B cell (primary cell): ENCODE measurements around the gene RNU4-1. TPM values are rescaled to one million over a fixed set of nuclear protein-coding genes. Genes with fewer than 3 reads are reported as not detected.
"Not testable (repeated sequence)": the region's sequence is repeated elsewhere in the genome, so short reads cannot be mapped to it uniquely, and the experiment has no call there.

ENCODE experiments used
- ATAC-seq: fragments of 200-7000 bp; cut with Tn5 transposase; one replicate; pipeline ENCODE4 v1.10.0; 2021; ENCODE audit warnings: low read depth, mild to moderate bottlenecking, moderate number of reproducible peaks, moderate library complexity
- CTCF ChIA-PET: fragments of 350-600 bp; sonication (Branson Sonifier 250); formaldehyde crosslinking; loops from one replicate; lab custom pipeline; 2021; ENCODE audit warnings: antibody characterized with exemption, inconsistent platforms; lab: Charles Lee
- POLR2A ChIA-PET: fragments of 350-600 bp; sonication (Branson Sonifier 250); formaldehyde crosslinking; loops from one replicate; lab custom pipeline; 2021; ENCODE audit warnings: antibody characterized with exemption; lab: Charles Lee
- DNase-seq: peaks from one replicate; pipeline ENCODE4 v3.0.0; 2013
- H2AFZ ChIP-seq: 2 replicates; pipeline ENCODE4 v1.6.1; 2012; ENCODE audit warnings: mild to moderate bottlenecking, low read depth, low read length; ENCODE audit not compliant: insufficient read depth, poor library complexity, severe bottlenecking
- H3K27ac ChIP-seq, 2 donors: 1 replicate in 1 of 2; 2 replicates in 1 of 2; pipeline ENCODE4 v1.5.1; 2012 to 2013; ENCODE audit warnings: low read length in 2 of 2, mild to moderate bottlenecking in 2 of 2, moderate library complexity in 1 of 2
- H3K27me3 ChIP-seq, 4 experiments: fragments of 200-600 bp in 1 of 4; sonication (generic) in 1 of 4; replicated peaks in 1 of 4; 1 replicate in 2 of 4; 2 replicates in 2 of 4; pipeline versions ENCODE4 v1.6.1 to v1.7.0; 2013 to 2016; ENCODE audit warnings: low read length in 3 of 4, mild to moderate bottlenecking in 2 of 4, mixed read lengths in 1 of 4, moderate library complexity in 1 of 4; ENCODE audit not compliant: insufficient read depth in 4 of 4, control insufficient read depth in 3 of 4; ENCODE audit errors: control extremely low read depth in 1 of 4
- H3K36me3 ChIP-seq, 2 experiments: replicated peaks in 1 of 2; 1 replicate in 1 of 2; 2 replicates in 1 of 2; pipeline versions ENCODE4 v1.6.1 to v1.7.1; 2013; ENCODE audit warnings: low read length in 1 of 2; ENCODE audit not compliant: insufficient read depth in 2 of 2, control insufficient read depth in 1 of 2; ENCODE audit errors: control extremely low read depth in 1 of 2, extremely low read depth in 1 of 2
- H3K4me1 ChIP-seq, 2 donors: fragments of 200-600 bp in 1 of 2; sonication (generic) in 1 of 2; 1 replicate in 1 of 2; 2 replicates in 1 of 2; pipeline versions ENCODE4 v1.5.1 to v1.6.1; 2013 to 2017; ENCODE audit warnings: low read length in 2 of 2; ENCODE audit not compliant: control insufficient read depth in 2 of 2, insufficient read depth in 2 of 2
- H3K4me2 ChIP-seq: replicated peaks from 2 replicates; pipeline ENCODE3; 2012; ENCODE audit warnings: mild to moderate bottlenecking, low read depth, low read length; ENCODE audit not compliant: poor library complexity, severe bottlenecking
- H3K4me3 ChIP-seq, 5 experiments: fragments of 200-600 bp in 1 of 5; sonication (generic) in 1 of 5; 1 replicate in 3 of 5; 2 replicates in 2 of 5; pipeline versions ENCODE4 v1.5.1 to v1.7.0; 2011 to 2016; ENCODE audit warnings: low read length in 4 of 5, mild to moderate bottlenecking in 4 of 5, low read depth in 2 of 5, control low read depth in 1 of 5, moderate library complexity in 1 of 5; ENCODE audit not compliant: insufficient read depth in 1 of 5; ENCODE audit errors: control extremely low read depth in 1 of 5, extremely low read depth in 1 of 5
- H3K79me2 ChIP-seq: fragments of 200-600 bp; sonication (generic); one replicate; pipeline ENCODE4 v1.6.0; 2016; ENCODE audit warnings: low read length; ENCODE audit not compliant: control insufficient read depth, insufficient read depth
- H3K9ac ChIP-seq: fragments of 200-600 bp; sonication (generic); 2 replicates; pipeline ENCODE4 v1.6.1; 2017; ENCODE audit warnings: mild to moderate bottlenecking, low read length, moderate library complexity
- H3K9me3 ChIP-seq, 3 donors: one replicate each; pipeline versions ENCODE4 v1.6.1 to v1.7.1; 2013; ENCODE audit warnings: low read length in 2 of 3; ENCODE audit not compliant: control insufficient read depth in 2 of 3, insufficient read depth in 1 of 3; ENCODE audit errors: control extremely low read depth in 1 of 3
- H4K20me1 ChIP-seq: 2 replicates; pipeline ENCODE4 v1.6.0; 2012; ENCODE audit warnings: mild to moderate bottlenecking, low read length; ENCODE audit not compliant: insufficient read depth, control insufficient read depth, poor library complexity, severe bottlenecking
- H3K27ac Mint-ChIP-seq: one replicate; pipeline ENCODE4 v1.8.0; 2021; ENCODE audit warnings: mixed read lengths
- H3K27me3 Mint-ChIP-seq: one replicate; pipeline ENCODE4 v1.8.0; 2021; ENCODE audit warnings: mixed read lengths
- H3K4me1 Mint-ChIP-seq: one replicate; pipeline ENCODE4 v1.8.0; 2021; ENCODE audit warnings: mixed read lengths
- H3K4me3 Mint-ChIP-seq: one replicate; pipeline ENCODE4 v1.8.0; 2021; ENCODE audit warnings: mixed read lengths
- H3K9me3 Mint-ChIP-seq: one replicate; pipeline ENCODE4 v1.8.0; 2022; ENCODE audit warnings: mixed read lengths; ENCODE audit not compliant: insufficient read depth
- EZH2 ChIP-seq: IDR thresholded peaks from 2 replicates; pipeline ENCODE4 v1.6.1; 2012; ENCODE audit warnings: borderline replicate concordance, low read depth, mild to moderate bottlenecking, moderate library complexity, low read length; ENCODE audit not compliant: insufficient read depth, poor library complexity, severe bottlenecking
- WGBS: methylation state at CpG from one replicate; pipeline ENCODE4 v1.1.5; 2013; ENCODE audit warnings: missing lambda C conversion rate; ENCODE audit not compliant: insufficient coverage; 5-methylcytosine and 5-hydroxymethylcytosine counted together
- intact Hi-C: fragments of 100-400 bp; cut with micrococcal nuclease; formaldehyde crosslinking; loops from one replicate; pipeline ENCODE4 v1.10.0; 2022
- polyA plus RNA-seq: library from polyadenylated mRNA; depleted of rRNA; stranded (reverse); fragments of >200 nt; gene quantifications from 2 replicates; pipeline ENCODE4 v1.2.3, GENCODE V29; 2012
- small RNA-seq: library from RNA; depleted of rRNA; stranded (forward); fragments of <200 nt; gene quantifications from one replicate; pipeline ENCODE3, GENCODE V24; 2012; ENCODE audit warnings: low replicate concordance, low read depth; ENCODE audit not compliant: insufficient read length
- total RNA-seq, 2 donors: library from RNA; stranded (reverse); fragments of 120-200 nt in 1 of 2; gene quantifications; 1 replicate in 1 of 2; 2 replicates in 1 of 2; pipeline versions ENCODE4 v1.2.3 to v1.2.4, GENCODE V29; 2013 to 2022
- TF ChIP-seq, protein P1 (sequence below): fragments of 200-600 bp; IDR thresholded peaks from one replicate; pipeline ENCODE4 v1.8.0; 2022; ENCODE audit warnings: antibody characterized with exemption, mild to moderate bottlenecking

RNU4-1 gene
- total and polyA plus RNA-seq, 2 donors (not counting 1 experiment from before 2014, with no cell fraction given): 3,269 TPM; not detected in 1

DNA sequence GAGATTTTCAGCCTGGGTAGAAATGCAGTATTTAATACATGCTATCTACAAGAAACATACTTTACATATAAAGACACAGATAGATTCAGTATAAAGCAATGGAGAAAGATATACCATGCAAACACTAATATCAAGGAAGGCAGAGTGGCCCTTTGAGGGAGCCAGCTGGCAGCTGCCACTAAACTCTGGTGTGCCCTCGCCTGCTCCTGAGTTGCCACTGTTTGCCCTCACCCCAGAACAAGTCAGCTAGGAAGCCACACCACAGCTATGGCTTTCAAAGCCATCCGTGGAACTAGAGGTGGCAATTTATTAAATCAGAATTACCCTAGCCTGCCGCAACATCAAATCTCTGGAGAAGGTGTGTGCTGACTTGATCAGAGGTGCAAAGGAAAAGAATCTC lies 45.9 kb downstream of the RNU4-1 start:
- Histone ChIP-seq H3K27ac (no peak overlapping the region), H3K27me3 (peaks cover 0 to 73% (median 48%) of the 10 kb centered on the region in 4 experiments), H4K20me1 (peaks cover 24% of the 10 kb centered on the region), H3K4me3 (no peak overlapping the region), H3K36me3 (no peaks in the 10 kb centered on the region), H3K79me2 (peaks cover 9% of the 10 kb centered on the region), H3K4me2 (no peak overlapping the region), H2AFZ (no peak overlapping the region), H3K4me1 (peaks cover 31% of the 10 kb centered on the region in 2 donors), H3K9me3 (peaks cover 0 to 8% (median 0%) of the 10 kb centered on the region in 3 donors), H3K9ac (no peak overlapping the region)
- ChIA-PET CTCF (no interaction called here), POLR2A (interaction anchor here (0.6 kb wide), 1 partner anchor 13 kb away, joined by 3 read pairs; no protein-coding TSS in a partner anchor)
- H3K9me3 Mint-ChIP-seq: no peaks in the 10 kb centered on the region
- H3K27me3 Mint-ChIP-seq: peaks cover 53% of the 10 kb centered on the region
- no peak overlapping the region for H3K4me3 Mint-ChIP-seq
- no CpG with 5 or more reads among the region's 3 CpGs for WGBS
- TF ChIP-seq EZH2: no peak
- TF ChIP-seq, protein P1, sequence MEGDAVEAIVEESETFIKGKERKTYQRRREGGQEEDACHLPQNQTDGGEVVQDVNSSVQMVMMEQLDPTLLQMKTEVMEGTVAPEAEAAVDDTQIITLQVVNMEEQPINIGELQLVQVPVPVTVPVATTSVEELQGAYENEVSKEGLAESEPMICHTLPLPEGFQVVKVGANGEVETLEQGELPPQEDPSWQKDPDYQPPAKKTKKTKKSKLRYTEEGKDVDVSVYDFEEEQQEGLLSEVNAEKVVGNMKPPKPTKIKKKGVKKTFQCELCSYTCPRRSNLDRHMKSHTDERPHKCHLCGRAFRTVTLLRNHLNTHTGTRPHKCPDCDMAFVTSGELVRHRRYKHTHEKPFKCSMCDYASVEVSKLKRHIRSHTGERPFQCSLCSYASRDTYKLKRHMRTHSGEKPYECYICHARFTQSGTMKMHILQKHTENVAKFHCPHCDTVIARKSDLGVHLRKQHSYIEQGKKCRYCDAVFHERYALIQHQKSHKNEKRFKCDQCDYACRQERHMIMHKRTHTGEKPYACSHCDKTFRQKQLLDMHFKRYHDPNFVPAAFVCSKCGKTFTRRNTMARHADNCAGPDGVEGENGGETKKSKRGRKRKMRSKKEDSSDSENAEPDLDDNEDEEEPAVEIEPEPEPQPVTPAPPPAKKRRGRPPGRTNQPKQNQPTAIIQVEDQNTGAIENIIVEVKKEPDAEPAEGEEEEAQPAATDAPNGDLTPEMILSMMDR: no peak
- H3K27ac Mint-ChIP-seq: no peak overlapping the region
- no peak for ATAC-seq
- peaks cover 28% of the 10 kb centered on the region for H3K4me1 Mint-ChIP-seq
- no peak for DNase-seq
- intact Hi-C loops: no loop called here

- DNase-seq, H3K9me3 ChIP-seq, H3K79me2 ChIP-seq, H3K4me2 ChIP-seq, ATAC-seq, H3K36me3 ChIP-seq, H3K4me3 ChIP-seq, H3K9ac ChIP-seq, H3K9me3 Mint-ChIP-seq, intact Hi-C loops, H3K4me3 Mint-ChIP-seq, H2AFZ ChIP-seq, H3K27ac ChIP-seq, H3K27ac Mint-ChIP-seq: not testable (repeated sequence)
- 100% methylated on average over 1 of the region's 5 CpGs for WGBS
- peaks cover 52% of the 10 kb centered on the region for H3K27me3 Mint-ChIP-seq
- ChIA-PET POLR2A (interaction anchor here (0.6 kb wide), 1 partner anchor 13 kb away, joined by 3 read pairs; no protein-coding TSS in a partner anchor), CTCF (interaction anchor here (1.0 kb wide), 1 partner anchor 46 kb away, joined by 3 read pairs; the partner anchor contains the start of gene RNU4-1)
- peaks cover 26% of the 10 kb centered on the region in 2 donors for H3K4me1 ChIP-seq
- H4K20me1 ChIP-seq: peaks cover 24% of the 10 kb centered on the region
- peaks cover 23% of the 10 kb centered on the region for H3K4me1 Mint-ChIP-seq
- peaks cover 0 to 73% (median 49%) of the 10 kb centered on the region in 4 experiments for H3K27me3 ChIP-seq
Measured at GRCh38 chr12:120246705-120247104, 46.3 kb downstream of the RNU4-1 start.

Small RNAs within 50 kb of the gene (small RNA-seq; reads per million reads assigned to genes)
- 30.6 reads per million, percentile 92 among the genes with 10 or more reads in this experiment for gene RNU4-1
- 185 reads per million, percentile 96 among the genes with 10 or more reads in this experiment for gene RNU4-2
- not detected for gene RNU6-1088P

Other genes with a start within 250 kb of the RNU4-1 start
- 50.1 and 52.9 TPM in 2 replicates for gene RAB35, start 176.5 kb downstream of the RNU4-1 start, total RNA-seq
- gene RAB35, start 176.5 kb downstream of the RNU4-1 start, polyA plus RNA-seq: 20.4 and 24.8 TPM in 2 replicates
- 127 and 160 TPM in 2 replicates for gene GCN1, start 98.5 kb downstream of the RNU4-1 start, total RNA-seq
- 41.3 and 41.9 TPM in 2 replicates for gene GCN1, start 98.5 kb downstream of the RNU4-1 start, polyA plus RNA-seq
- gene RPLP0, start 92.1 kb downstream of the RNU4-1 start, total RNA-seq: 1,817 and 1,873 TPM in 2 replicates
- gene RPLP0, start 92.1 kb downstream of the RNU4-1 start, polyA plus RNA-seq: 4,783 and 7,975 TPM in 2 replicates
- gene PXN, start 27.5 kb downstream of the RNU4-1 start, total RNA-seq: 2.0 and 2.8 TPM in 2 replicates
- 3.1 and 5.4 TPM in 2 replicates for gene PXN, start 27.5 kb downstream of the RNU4-1 start, polyA plus RNA-seq
- gene RNU4-2, start 1.3 kb downstream of the RNU4-1 start, total RNA-seq: 12,344 and 13,004 TPM in 2 replicates
- gene RNU4-2, start 1.3 kb downstream of the RNU4-1 start, polyA plus RNA-seq: not detected in 2 replicates
- gene SIRT4, start 9.1 kb upstream of the RNU4-1 start, total RNA-seq: 2.5 and 4.8 TPM in 2 replicates
- gene SIRT4, start 9.1 kb upstream of the RNU4-1 start, polyA plus RNA-seq: 1.3 and 1.5 TPM in 2 replicates
- gene PLA2G1B, start 34.5 kb upstream of the RNU4-1 start, total RNA-seq: not detected in 2 replicates
- gene PLA2G1B, start 34.5 kb upstream of the RNU4-1 start, polyA plus RNA-seq: not detected in 2 replicates
- gene MSI1, start 75.9 kb upstream of the RNU4-1 start, total RNA-seq: not detected in 2 replicates
- gene MSI1, start 75.9 kb upstream of the RNU4-1 start, polyA plus RNA-seq: not detected in 2 replicates
- gene COX6A1, start 144.9 kb upstream of the RNU4-1 start, total RNA-seq: 132 and 137 TPM in 2 replicates
- 366 and 484 TPM in 2 replicates for gene COX6A1, start 144.9 kb upstream of the RNU4-1 start, polyA plus RNA-seq
- 15.8 and 19.6 TPM in 2 replicates for gene TRIAP1, start 153.1 kb upstream of the RNU4-1 start, total RNA-seq
- gene TRIAP1, start 153.1 kb upstream of the RNU4-1 start, polyA plus RNA-seq: 13.8 and 20.5 TPM in 2 replicates
- 26.0 and 26.4 TPM in 2 replicates for gene GATC, start 153.2 kb upstream of the RNU4-1 start, total RNA-seq
- gene GATC, start 153.2 kb upstream of the RNU4-1 start, polyA plus RNA-seq: 13.8 and 15.0 TPM in 2 replicates
- gene SRSF9, start 176.5 kb upstream of the RNU4-1 start, total RNA-seq: 151 and 157 TPM in 2 replicates
- gene SRSF9, start 176.5 kb upstream of the RNU4-1 start, polyA plus RNA-seq: 96.3 and 188 TPM in 2 replicates
- gene DYNLL1, start 202.9 kb upstream of the RNU4-1 start, total RNA-seq: 132 and 138 TPM in 2 replicates
- 74.3 and 116 TPM in 2 replicates for gene DYNLL1, start 202.9 kb upstream of the RNU4-1 start, polyA plus RNA-seq
- gene COQ5, start 235.9 kb upstream of the RNU4-1 start, total RNA-seq: 22.1 and 25.4 TPM in 2 replicates
- gene COQ5, start 235.9 kb upstream of the RNU4-1 start, polyA plus RNA-seq: 9.8 and 14.2 TPM in 2 replicates
- 227 and 236 TPM in 2 replicates for gene RNF10, start 241.1 kb upstream of the RNU4-1 start, total RNA-seq
- gene RNF10, start 241.1 kb upstream of the RNU4-1 start, polyA plus RNA-seq: 163 and 250 TPM in 2 replicates